Tibial nerve (tissue), 4 donors: ENCODE measurements around the gene SFMBT2.

ENCODE experiments used
- CTCF ChIP-seq, 5 experiments: fragments of 200-600 bp in 3 of 5; fragments of 450-650 bp in 2 of 5; sonication (generic) in 3 of 5; IDR thresholded peaks; one replicate each; pipeline ENCODE4 v1.5.1; 2016 to 2019; ENCODE audit warnings: antibody characterized with exemption in 5 of 5, mild to moderate bottlenecking in 3 of 5, moderate library complexity in 2 of 5
- EP300 ChIP-seq, 2 donors: sonication (generic); formaldehyde crosslinking; IDR thresholded peaks; one replicate each; pipeline ENCODE4 v1.6.1; 2017; ENCODE audit warnings: antibody characterized with exemption in 2 of 2, mild to moderate bottlenecking in 1 of 2

GRCh38 chr10:7218968-7219367 lies 191.9 kb downstream of the SFMBT2 start:
- TF ChIP-seq CTCF (IDR thresholded peaks at IDR 0.05) (no peak), EP300 (IDR thresholded peaks at IDR 0.05) (no peak)
